HepG2 (cell line): ENCODE results near the gene THRA. TPM values are rescaled to one million over a fixed set of nuclear protein-coding genes. Genes with fewer than 3 reads are reported as not detected.

Experiments used
- ATAC-seq: fragments of 200-7000 bp; cut with Tn5 transposase; 3 replicates; pipeline ENCODE4 v1.9.1; 2020; ENCODE audit warnings: mild to moderate bottlenecking, moderate library complexity
- BruUV-seq: library from RNA; stranded (reverse); fragments of 400-500 nt; replicated peaks from 2 replicates; lab custom pipeline; 2021; lab: Mats Ljungman, UMichigan
- CTCF ChIA-PET: fragments of 300-600 bp; formaldehyde crosslinking; extraction: SDS; loops from one replicate; lab custom pipeline; 2021; ENCODE audit warnings: low total read pairs, inconsistent platforms, low intra/inter-chr PET ratio; lab: Yijun Ruan, JAX
- POLR2A ChIA-PET: fragments of 350-600 bp; sonication (Branson Sonifier 250); formaldehyde crosslinking; loops from one replicate; lab custom pipeline; 2020; ENCODE audit warnings: antibody characterized with exemption, inconsistent platforms; lab: Yijun Ruan, JAX
- DNase-seq: peaks from one replicate; pipeline ENCODE4 v3.0.0-alpha.2; 2015; ENCODE audit warnings: low spot score
- FAIRE-seq: peaks from 3 replicates; lab custom pipeline; 2011; peaks lifted over from hg19 to GRCh38; lab: Jason Lieb, UNC
- H2AFZ ChIP-seq: one replicate; pipeline ENCODE4 v1.6.1; 2011; ENCODE audit warnings: low read length, inconsistent platforms
- H3K27ac ChIP-seq: fragments of 300-600 bp; 3 replicates; pipeline ENCODE4 v1.8.0; 2011; ENCODE audit warnings: mixed run types, mild to moderate bottlenecking, mixed read lengths, low read length, inconsistent platforms; ENCODE audit not compliant: insufficient read depth; ENCODE audit errors: extremely low read length
- H3K27me3 ChIP-seq, 2 experiments: fragments of 200-600 bp in 1 of 2; 2 replicates in 1 of 2; 3 replicates in 1 of 2; pipeline versions ENCODE4 v1.6.0 to v1.8.0; 2011; ENCODE audit warnings: low read length in 2 of 2, mild to moderate bottlenecking in 2 of 2, moderate library complexity in 2 of 2, inconsistent platforms in 1 of 2; ENCODE audit not compliant: insufficient read depth in 2 of 2, control insufficient read depth in 1 of 2
- H3K36me3 ChIP-seq, 2 experiments: fragments of 200-600 bp in 1 of 2; replicated peaks in 1 of 2; 2 replicates in 1 of 2; 3 replicates in 1 of 2; pipeline versions ENCODE4 v1.5.1 to v1.8.0; 2011; ENCODE audit warnings: low read length in 2 of 2, inconsistent platforms in 1 of 2; ENCODE audit not compliant: insufficient read depth in 2 of 2, control insufficient read depth in 1 of 2
- H3K4me1 ChIP-seq: 2 replicates; pipeline ENCODE4 v1.5.1; 2012; ENCODE audit warnings: low read length, inconsistent platforms; ENCODE audit not compliant: insufficient read depth
- H3K4me2 ChIP-seq: 2 replicates; pipeline ENCODE4 v1.6.0; 2011; ENCODE audit warnings: low read depth, low read length, inconsistent platforms
- H3K4me3 ChIP-seq, 3 experiments: fragments of 200-600 bp in 1 of 3; sonication (generic), shearing (Covaris generic) in 1 of 3; replicated peaks in 1 of 3; 2 replicates each; pipeline ENCODE4 v1.5.1; 2011 to 2016; ENCODE audit warnings: low read length in 3 of 3, inconsistent platforms in 2 of 3, low read depth in 2 of 3, mild to moderate bottlenecking in 2 of 3, control low read depth in 1 of 3, mixed read lengths in 1 of 3; ENCODE audit not compliant: insufficient read depth in 1 of 3
- H3K79me2 ChIP-seq: one replicate; pipeline ENCODE4 v1.6.1; 2011; ENCODE audit warnings: low read length, inconsistent platforms; ENCODE audit not compliant: insufficient read depth
- H3K9ac ChIP-seq: 2 replicates; pipeline ENCODE4 v1.6.0; 2011; ENCODE audit warnings: mild to moderate bottlenecking, low read depth, low read length, inconsistent platforms; ENCODE audit not compliant: insufficient read depth
- H3K9me3 ChIP-seq: 2 replicates; pipeline ENCODE4 v1.5.1; 2012; ENCODE audit warnings: mild to moderate bottlenecking, low read length
- H4K20me1 ChIP-seq: 2 replicates; pipeline ENCODE4 v1.6.0; 2011; ENCODE audit warnings: inconsistent platforms, mild to moderate bottlenecking, low read length, moderate library complexity; ENCODE audit not compliant: insufficient read depth
- CEBPB ChIP-seq: IDR thresholded peaks from 2 replicates; pipeline ENCODE4 v1.6.1; 2011; ENCODE audit warnings: low read depth, low read length, improper control_type of control experiment, borderline replicate concordance
- CEBPG ChIP-seq: IDR thresholded peaks from 2 replicates; pipeline ENCODE4 v1.6.1; 2016
- ETV6 ChIP-seq: sonication (generic); formaldehyde crosslinking; conservative IDR thresholded peaks from 2 replicates; pipeline ENCODE4 v1.4.0; 2020; ENCODE audit warnings: missing genetic modification reagents
- NR2F2 ChIP-seq: IDR thresholded peaks from 2 replicates; pipeline ENCODE4 v1.6.1; 2012; ENCODE audit warnings: low read depth, inconsistent platforms, borderline replicate concordance
- POLR2AphosphoS2 ChIP-seq: IDR thresholded peaks from 2 replicates; pipeline ENCODE4 v1.6.1; 2011; ENCODE audit warnings: low read depth, low read length, improper control_type of control experiment
- POLR2G ChIP-seq: fragments of 200-400 bp; formaldehyde crosslinking; IDR thresholded peaks from 2 replicates; pipeline ENCODE4 v1.6.1; 2018; ENCODE audit warnings: mild to moderate bottlenecking, low read depth, low read length, moderate library complexity
- RBM22 ChIP-seq: fragments of 200-400 bp; formaldehyde crosslinking; optimal IDR thresholded peaks from 2 replicates; pipeline ENCODE3; 2017; ENCODE audit warnings: mild to moderate bottlenecking, low read length, moderate library complexity
- REPIN1 ChIP-seq: sonication (generic); formaldehyde crosslinking; IDR thresholded peaks from 2 replicates; pipeline ENCODE4 v1.8.0; 2022; ENCODE audit warnings: missing genetic modification reagents, low read depth, mild to moderate bottlenecking, borderline replicate concordance
- RFX1 ChIP-seq: fragments of 450-650 bp; IDR thresholded peaks from 2 replicates; pipeline ENCODE4 v1.6.1; 2017
- SPEN ChIP-seq: sonication (generic); formaldehyde crosslinking; IDR thresholded peaks from 2 replicates; pipeline ENCODE4 v1.5.1; 2020; ENCODE audit warnings: low read depth, mild to moderate bottlenecking, missing genetic modification reagents
- SSRP1 ChIP-seq: IDR thresholded peaks from 2 replicates; pipeline ENCODE4 v1.6.1; 2016; ENCODE audit warnings: control low read depth
- WGBS: methylation state at CpG from one replicate; pipeline ENCODE4 v1.1.6; 2017; ENCODE audit warnings: low lambda C conversion rate; 5-methylcytosine and 5-hydroxymethylcytosine counted together
- in situ Hi-C: cut with HindIII; loops from 2 replicates; pipeline ENCODE4 v1.10.0; 2017; ENCODE audit warnings: low pct_unique_long_range_greater_than_20kb; ENCODE audit not compliant: extremely low pct_ligation_motif_present
- intact Hi-C: fragments of 100-400 bp; cut with micrococcal nuclease; formaldehyde crosslinking; loops from one replicate; pipeline ENCODE4 v1.10.0; 2022; ENCODE audit not compliant: unreplicated experiment
- polyA plus RNA-seq, 8 experiments: library from polyadenylated mRNA; depleted of rRNA in 3 of 8; stranded (reverse) in 7 of 8; unstranded in 1 of 8; fragments of >200 nt; fragmentation: Illumina TruSeq in 4 of 8; extraction: Trizol in 4 of 8; gene quantifications; 2 replicates each; pipeline versions ENCODE4 v1.2.1 to v1.2.3, GENCODE V29; 2011 to 2016; ENCODE audit warnings: low read depth in 4 of 8, missing spikeins in 1 of 8, mixed read lengths in 1 of 8; ENCODE audit not compliant: insufficient read depth in 1 of 8
- total RNA-seq, 5 experiments: library from RNA; depleted of rRNA; stranded (reverse); fragments of >200 nt; fragmentation: Illumina TruSeq; extraction: Trizol; gene quantifications; 2 replicates each; pipeline ENCODE4 v1.2.3, GENCODE V29; 2016; ENCODE audit warnings: low read depth in 1 of 5

Gene THRA
- total and polyA plus RNA-seq, 2 of the 13 experiments (the other 11 are each of a cell fraction or from before 2014, with no cell fraction given) = 8.0 to 9.9 TPM

- Histone ChIP-seq H3K27me3 (no peaks in the 10 kb centered on the region), H4K20me1 (peaks cover 3% of the 10 kb centered on the region), H3K9ac (no peak overlapping the region), H3K4me1 (peaks cover 23% of the 10 kb centered on the region), H3K27ac (peak overlapping the region; percentile 3), H3K36me3 (peaks cover 34 to 87% of the 10 kb centered on the region in 2 experiments), H3K4me2 (no peak overlapping the region), H3K79me2 (peaks cover 12% of the 10 kb centered on the region), H3K4me3 (no peak overlapping the region), H3K9me3 (no peaks in the 10 kb centered on the region), H2AFZ (no peak overlapping the region)
- POLR2A ChIA-PET = interaction anchor here (4.9 to 8.8 kb wide), 2 partner anchors 9 to 17 kb away, joined by 36 to 62 read pairs; partner anchors contain the start of gene CASC3
- CTCF ChIA-PET = no interaction called here
- WGBS = 91% methylated on average over 7 of the region's 7 CpGs
- peak; percentile 89 for TF ChIP-seq RBM22
- no peak for TF ChIP-seq ETV6
- no peak for TF ChIP-seq REPIN1 (CRISPR knock-in tag)
- 0 out of 2 replicates have a peak, but pooled peaks have one; percentile 8 for TF ChIP-seq CEBPG
- peak; percentile 46; the same call in 1 of the 2 replicates for TF ChIP-seq POLR2G
- TF ChIP-seq SPEN (CRISPR knock-in tag) = no peak
- 0 out of 2 replicates have a peak, but pooled peaks have one; percentile 28 for TF ChIP-seq SSRP1 (CRISPR knock-in tag)
- TF ChIP-seq RFX1 = peak; percentile 40
- TF ChIP-seq CEBPB = peak; percentile 78
- intact Hi-C loops = no loop called here
- no peak for DNase-seq
- in situ Hi-C loops = no loop called here
- BruUV-seq = no TSS peak
- FAIRE-seq = no peak
- ATAC-seq = no peak
Measured at GRCh38 chr17:40130352-40131042, 67.7 kb downstream of the THRA start.

- no peak overlapping the region for H3K4me2 ChIP-seq
- in situ Hi-C loops = no loop called here
- WGBS = 90% methylated on average over 7 of the region's 7 CpGs
- DNase-seq = no peak
- no peak overlapping the region for H3K4me3 ChIP-seq
- H3K4me1 ChIP-seq = peaks cover 34% of the 10 kb centered on the region
- 0 out of 2 replicates have a peak, but pooled peaks have one; percentile 11 for TF ChIP-seq POLR2AphosphoS2
- no peak for TF ChIP-seq NR2F2
- TF ChIP-seq, all 625 proteins: peak for 1
- Histone ChIP-seq H3K27me3 (no peaks in the 10 kb centered on the region), H3K27ac (no peak overlapping the region), H2AFZ (no peak overlapping the region), H3K9me3 (no peaks in the 10 kb centered on the region), H3K79me2 (peaks cover 5% of the 10 kb centered on the region), H4K20me1 (no peaks in the 10 kb centered on the region), H3K36me3 (peaks cover 28 to 76% of the 10 kb centered on the region in 2 experiments), H3K9ac (no peak overlapping the region)
- ChIA-PET POLR2A (interaction anchor here (0.7 to 8.8 kb wide), 8 partner anchors 8 to 35 kb away, joined by 3 to 62 read pairs (median 8); partner anchors contain the start of gene NR1D1), CTCF (no interaction called here)
- ATAC-seq (no peak), FAIRE-seq (no peak)
- BruUV-seq = no TSS peak
- intact Hi-C loops = no loop called here
Measured at GRCh38 chr17:40134184-40134583, 71.4 kb downstream of the THRA start.
